ENCODE measurements around the gene CETP. TPM values are rescaled to one million over a fixed set of nuclear protein-coding genes. Genes with fewer than 3 reads are reported as not detected.
A peak's percentile ranks its signal among the peaks of the same experiment; 100 is the strongest.

Gene CETP
- total and polyA plus RNA-seq, 4 donors: 3.3 to 24.0 (median 6.3) TPM

GRCh38 chr16:56943761-56944375, 17.9 kb upstream of the CETP start:
- Histone ChIP-seq H3K9me3 (ENCODE audit: control insufficient read depth in 4 of 4, low read length in 3 of 4) (no peaks in the 10 kb centered on the region), H3K4me1 (ENCODE audit: control insufficient read depth in 4 of 4, insufficient read depth in 4 of 4, low read length in 3 of 4) (peaks cover 0 to 22% (median 9%) of the 10 kb centered on the region in 4 donors), H3K27me3 (ENCODE audit: control insufficient read depth in 4 of 4, insufficient read depth in 4 of 4, low read length in 3 of 4) (no peaks in the 10 kb centered on the region), H3K27ac (ENCODE audit: low read depth in 1 of 2, low read length in 2 of 2) (no peak overlapping the region), H3K36me3 (ENCODE audit: control insufficient read depth in 4 of 4, insufficient read depth in 3 of 4, low read depth in 1 of 4, low read length in 3 of 4) (peaks cover 23 to 67% (median 59%) of the 10 kb centered on the region in 4 donors), H3K4me3 (ENCODE audit: low read depth in 1 of 3, low read length in 3 of 3) (no peak overlapping the region), H3K9ac (ENCODE audit: low read depth in 1 of 2, low read length in 2 of 2) (no peak overlapping the region)
- 49% methylated on average over 6 of the region's 6 CpGs for WGBS
- TF ChIP-seq TAF1 (conservative IDR thresholded peaks at IDR 0.05): no peak
- TF ChIP-seq HNF4A (conservative IDR thresholded peaks at IDR 0.05): no peak
- no peak for TF ChIP-seq RXRA (IDR thresholded peaks at IDR 0.05)
- TF ChIP-seq SP1 (IDR thresholded peaks at IDR 0.05): no peak
- no peak for TF ChIP-seq FOXA2 (IDR thresholded peaks at IDR 0.05)
- TF ChIP-seq HNF4G (IDR thresholded peaks at IDR 0.05): no peak
- no peak for DNase-seq (ENCODE audit: low spot score)

- Histone ChIP-seq H3K4me3 (ENCODE audit: low read depth in 1 of 3, low read length in 3 of 3) (no peak overlapping the region), H3K4me1 (ENCODE audit: control insufficient read depth in 4 of 4, insufficient read depth in 4 of 4, low read length in 3 of 4) (peaks cover 0 to 17% (median 7%) of the 10 kb centered on the region in 4 donors), H3K27ac (ENCODE audit: low read depth in 1 of 2, low read length in 2 of 2) (peak overlapping the region in 1 of 2 donors; percentile 1), H3K36me3 (ENCODE audit: control insufficient read depth in 4 of 4, insufficient read depth in 3 of 4, low read depth in 1 of 4, low read length in 3 of 4) (peaks cover 18 to 53% (median 46%) of the 10 kb centered on the region in 4 donors), H3K9me3 (ENCODE audit: control insufficient read depth in 4 of 4, low read length in 3 of 4) (no peaks in the 10 kb centered on the region), H3K27me3 (ENCODE audit: control insufficient read depth in 4 of 4, insufficient read depth in 4 of 4, low read length in 3 of 4) (no peaks in the 10 kb centered on the region), H3K9ac (ENCODE audit: low read depth in 1 of 2, low read length in 2 of 2) (no peak overlapping the region)
- DNase-seq (ENCODE audit: low spot score): no peak
- WGBS: 73% methylated on average over 2 of the region's 2 CpGs
- no peak for TF ChIP-seq HNF4G (IDR thresholded peaks at IDR 0.05)
- no peak for TF ChIP-seq ATF3 (IDR thresholded peaks at IDR 0.05)
Observed at GRCh38 chr16:56944954-56945839, 16.6 kb upstream of the CETP start.

- Histone ChIP-seq H3K4me3 (ENCODE audit: low read depth in 1 of 3, low read length in 3 of 3) (no peak overlapping the region), H3K4me1 (ENCODE audit: control insufficient read depth in 4 of 4, insufficient read depth in 4 of 4, low read length in 3 of 4) (peaks cover 0 to 17% (median 7%) of the 10 kb centered on the region in 4 donors), H3K36me3 (ENCODE audit: control insufficient read depth in 4 of 4, insufficient read depth in 3 of 4, low read depth in 1 of 4, low read length in 3 of 4) (peaks cover 17 to 46% (median 39%) of the 10 kb centered on the region in 4 donors), H3K27ac (ENCODE audit: low read depth in 1 of 2, low read length in 2 of 2) (no peak overlapping the region), H3K9me3 (ENCODE audit: control insufficient read depth in 4 of 4, low read length in 3 of 4) (no peaks in the 10 kb centered on the region), H3K27me3 (ENCODE audit: control insufficient read depth in 4 of 4, insufficient read depth in 4 of 4, low read length in 3 of 4) (no peaks in the 10 kb centered on the region), H3K9ac (ENCODE audit: low read depth in 1 of 2, low read length in 2 of 2) (no peak overlapping the region)
- peak; percentile 13 for TF ChIP-seq FOXA2 (IDR thresholded peaks at IDR 0.05)
- TF ChIP-seq CTCF (IDR thresholded peaks at IDR 0.05; ENCODE audit: low read depth, low read length, missing input control): no peak
- no peak for DNase-seq (ENCODE audit: low spot score)
- 71% methylated on average over 12 of the region's 12 CpGs for WGBS
Observed at GRCh38 chr16:56945847-56946527, 15.8 kb upstream of the CETP start.

Measured in liver (tissue), 9 donors.